Measurements from ENCODE around the gene DLG2.

The DLG2 gene

GRCh38 chr11:85182441-85183387 is 444.4 kb downstream of the DLG2 start:
- Histone ChIP-seq H3K36me3 (ENCODE audit: control insufficient read depth, low read length) (no peaks in the 10 kb centered on the region), H3K4me2 (ENCODE audit: low read length) (no peak overlapping the region), H3K4me3 (ENCODE audit: low read length) (no peak overlapping the region), H4K20me1 (ENCODE audit: control insufficient read depth, insufficient read depth, low read depth, low read length) (no peaks in the 10 kb centered on the region), H3K27ac (ENCODE audit: low read depth, low read length) (no peak overlapping the region), H3K79me2 (ENCODE audit: control insufficient read depth, low read length) (no peaks in the 10 kb centered on the region), H3K9me2 (replicated peaks; ENCODE audit: control insufficient read depth, low read length) (no peaks in the 10 kb centered on the region), H3K9me3 (ENCODE audit: control insufficient read depth, insufficient read depth, low read length) (no peaks in the 10 kb centered on the region), H3F3A (ENCODE audit: control insufficient read depth, insufficient read depth) (no peaks in the 10 kb centered on the region), H3K4me1 (ENCODE audit: control insufficient read depth, low read length) (peaks cover 6% of the 10 kb centered on the region; the same call in 1 of the 2 replicates), H3K27me3 (ENCODE audit: control insufficient read depth, low read length) (no peaks in the 10 kb centered on the region)
- TF ChIP-seq EZH2phosphoT487 (IDR thresholded peaks at IDR 0.05; ENCODE audit: borderline replicate concordance, low read length) (no peak), CTCF (IDR thresholded peaks at IDR 0.05; ENCODE audit: low read depth, low read length, poor library complexity, severe bottlenecking) (peak; percentile 54)

- H3K36me3 ChIP-seq (ENCODE audit: control insufficient read depth, low read length), result no peaks in the 10 kb centered on the region
- H4K20me1 ChIP-seq (ENCODE audit: control insufficient read depth, insufficient read depth, low read depth, low read length), result no peaks in the 10 kb centered on the region
- no peaks in the 10 kb centered on the region for H3K27me3 ChIP-seq (ENCODE audit: control insufficient read depth, low read length)
- no peak overlapping the region for H3K4me2 ChIP-seq (ENCODE audit: low read length)
- H3K27ac ChIP-seq (ENCODE audit: low read depth, low read length), result no peak overlapping the region
- no peaks in the 10 kb centered on the region for H3K9me2 ChIP-seq (replicated peaks; ENCODE audit: control insufficient read depth, low read length)
- TF ChIP-seq EZH2phosphoT487 (IDR thresholded peaks at IDR 0.05; ENCODE audit: borderline replicate concordance, low read length) (no peak), CTCF (IDR thresholded peaks at IDR 0.05; ENCODE audit: low read depth, low read length, poor library complexity, severe bottlenecking) (no peak)
- H3K9me3 ChIP-seq (ENCODE audit: control insufficient read depth, insufficient read depth, low read length), result 0 out of 2 replicates have a peak, but pooled peaks cover 4% of the 10 kb centered on the region
- H3F3A ChIP-seq (ENCODE audit: control insufficient read depth, insufficient read depth), result no peaks in the 10 kb centered on the region
- no peaks in the 10 kb centered on the region for H3K79me2 ChIP-seq (ENCODE audit: control insufficient read depth, low read length)
- H3K4me1 ChIP-seq (ENCODE audit: control insufficient read depth, low read length), result peaks cover 6% of the 10 kb centered on the region; the same call in 1 of the 2 replicates
- H3K4me3 ChIP-seq (ENCODE audit: low read length), result no peak overlapping the region
Measured at GRCh38 chr11:85180528-85180927, 446.6 kb downstream of the DLG2 start.

DNA sequence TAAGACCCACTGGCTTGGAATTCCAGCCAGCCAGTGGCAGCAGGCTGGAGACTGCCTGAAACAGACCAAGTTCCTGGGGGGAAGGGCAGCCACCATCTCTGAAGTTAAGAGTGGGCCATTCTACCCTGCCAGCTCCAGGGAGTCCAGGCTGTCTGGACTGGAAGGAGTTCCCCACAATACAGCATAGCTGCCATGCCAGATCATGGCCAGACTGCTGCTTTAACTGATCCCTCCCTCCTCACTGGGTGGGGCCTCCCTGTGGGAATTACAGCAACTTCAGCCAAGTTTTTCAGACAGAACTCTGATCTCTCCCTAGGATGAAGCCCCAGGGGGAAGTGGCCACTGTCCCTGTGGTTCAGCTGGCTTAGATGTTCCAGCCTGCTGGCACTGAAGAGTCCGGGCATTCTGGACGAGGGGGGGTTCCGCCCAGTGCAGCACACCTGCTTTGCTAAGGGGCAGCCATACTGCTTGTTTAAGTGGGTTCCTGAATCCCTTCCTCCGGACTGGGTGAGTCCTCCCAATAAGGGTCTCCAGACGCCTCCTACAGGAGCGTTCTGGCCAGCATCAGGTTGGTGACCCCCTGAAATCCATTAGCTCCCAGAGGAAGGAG is 455.4 kb downstream of the DLG2 start:
- H3K36me3 ChIP-seq (ENCODE audit: control insufficient read depth, low read length), result no peaks in the 10 kb centered on the region
- TF ChIP-seq EZH2phosphoT487 (IDR thresholded peaks at IDR 0.05; ENCODE audit: borderline replicate concordance, low read length), result no peak
- TF ChIP-seq CTCF (IDR thresholded peaks at IDR 0.05; ENCODE audit: low read depth, low read length, poor library complexity, severe bottlenecking), result no peak
- no peak overlapping the region for H3K4me2 ChIP-seq (ENCODE audit: low read length)
- H3F3A ChIP-seq (ENCODE audit: control insufficient read depth, insufficient read depth), result no peaks in the 10 kb centered on the region
- H3K27ac ChIP-seq (ENCODE audit: low read depth, low read length), result no peak overlapping the region
- H3K9me3 ChIP-seq (ENCODE audit: control insufficient read depth, insufficient read depth, low read length), result 0 out of 2 replicates have a peak, but pooled peaks cover 4% of the 10 kb centered on the region
- H3K4me1 ChIP-seq (ENCODE audit: control insufficient read depth, low read length), result no peaks in the 10 kb centered on the region
- no peaks in the 10 kb centered on the region for H4K20me1 ChIP-seq (ENCODE audit: control insufficient read depth, insufficient read depth, low read depth, low read length)
- H3K9me2 ChIP-seq (replicated peaks; ENCODE audit: control insufficient read depth, low read length), result no peaks in the 10 kb centered on the region
- no peak overlapping the region for H3K4me3 ChIP-seq (ENCODE audit: low read length)
- H3K27me3 ChIP-seq (ENCODE audit: control insufficient read depth, low read length), result no peaks in the 10 kb centered on the region
- H3K79me2 ChIP-seq (ENCODE audit: control insufficient read depth, low read length), result no peaks in the 10 kb centered on the region

All from DOHH2 (cell line).